AG20443 (cell line): ENCODE measurements around the gene CNST.
A peak's percentile ranks its signal among the peaks of the same experiment; 100 is the strongest.

Experiments
- DNase-seq: peaks from one replicate; pipeline ENCODE4 v3.0.0; 2012; ENCODE audit warnings: low spot score, mixed read lengths

The CNST gene

GRCh38 chr1:246566128-246566812 lies at the start of gene CNST, which contains the start of gene TFB2M:
TSS of gene CNST (plus strand) at chr1:246566456. CDS start at chr1:246591563, 25,107 bp downstream.
TSS of gene TFB2M (minus strand) at chr1:246566261. CDS start at chr1:246566138, 123 bp downstream.
- peak; percentile 98 for DNase-seq

- DNase-seq: no peak
Observed at GRCh38 chr1:246517391-246517790, 48.9 kb upstream of the CNST start.

- DNase-seq: no peak
Observed at GRCh38 chr1:246518456-246519205, 47.6 kb upstream of the CNST start.

GRCh38 chr1:246519514-246519913 lies 46.7 kb upstream of the CNST start:
- DNase-seq: no peak

- DNase-seq: no peak
Observed at GRCh38 chr1:246526380-246526779, 39.9 kb upstream of the CNST start.

GRCh38 chr1:246526915-246527314 lies 39.3 kb upstream of the CNST start:
- no peak for DNase-seq

GRCh38 chr1:246527402-246528088 lies 38.7 kb upstream of the CNST start:
- no peak for DNase-seq

- DNase-seq: no peak
Observed at GRCh38 chr1:246528933-246529731, 37.1 kb upstream of the CNST start.

- no peak for DNase-seq
Observed at GRCh38 chr1:246530482-246530881, 35.8 kb upstream of the CNST start.

- DNase-seq: no peak
Observed at GRCh38 chr1:246532519-246532918, 33.7 kb upstream of the CNST start.

- DNase-seq: no peak
Observed at GRCh38 chr1:246533371-246533905, 32.8 kb upstream of the CNST start.

GRCh38 chr1:246534114-246534513 lies 32.1 kb upstream of the CNST start:
- no peak for DNase-seq

- DNase-seq: no peak
Observed at GRCh38 chr1:246537441-246537840, 28.8 kb upstream of the CNST start.

GRCh38 chr1:246537887-246538286 lies 28.4 kb upstream of the CNST start:
- no peak for DNase-seq

- DNase-seq: no peak
Observed at GRCh38 chr1:246540738-246541491, 25.3 kb upstream of the CNST start.

- DNase-seq: no peak
Observed at GRCh38 chr1:246544001-246544400, 22.3 kb upstream of the CNST start.

- DNase-seq: no peak
Observed at GRCh38 chr1:246549665-246550064, 16.6 kb upstream of the CNST start.

GRCh38 chr1:246550402-246550801 lies 15.9 kb upstream of the CNST start:
- DNase-seq: no peak

- no peak for DNase-seq
Observed at GRCh38 chr1:246552110-246552509, 14.1 kb upstream of the CNST start.

- no peak for DNase-seq
Observed at GRCh38 chr1:246554201-246554600, 12.1 kb upstream of the CNST start.

- DNase-seq: no peak
Observed at GRCh38 chr1:246558041-246558440, 8.2 kb upstream of the CNST start.
